Ovary (tissue), 9 donors: ENCODE results near the gene PITPNB. TPM values are rescaled to one million over a fixed set of nuclear protein-coding genes. Genes with fewer than 3 reads are reported as not detected.

ENCODE experiments used
- DNase-seq, 5 donors: peaks; one replicate each; pipeline ENCODE4 v3.0.0-alpha.2; 2019 to 2020
- H3K27ac ChIP-seq, 2 donors: fragments of 200-600 bp; one replicate each; pipeline versions ENCODE4 v1.5.1 to v1.8.0; 2019 to 2022
- H3K27me3 ChIP-seq: fragments of 200-600 bp; one replicate; pipeline ENCODE4 v1.8.0; 2022
- H3K36me3 ChIP-seq: fragments of 200-600 bp; sonication (generic); one replicate; pipeline ENCODE4 v1.5.1; 2019
- H3K4me1 ChIP-seq: one replicate; pipeline ENCODE4 v1.8.1; 2013; ENCODE audit warnings: mild to moderate bottlenecking, moderate library complexity; ENCODE audit not compliant: insufficient read depth
- H3K4me3 ChIP-seq: fragments of 200-600 bp; sonication (generic); one replicate; pipeline ENCODE4 v1.5.1; 2017
- H3K9me3 ChIP-seq, 2 donors: fragments of 200-600 bp in 1 of 2; sonication (generic) in 1 of 2; one replicate each; pipeline versions ENCODE4 v1.5.1 to v1.8.1; 2013 to 2019; ENCODE audit warnings: mild to moderate bottlenecking in 1 of 2, moderate library complexity in 1 of 2
- CTCF ChIP-seq, 3 donors: fragments of 450-650 bp in 2 of 3; fragments of 200-600 bp in 1 of 3; IDR thresholded peaks; one replicate each; pipeline versions ENCODE4 v1.5.1 to v1.8.0; 2016 to 2022; ENCODE audit warnings: antibody characterized with exemption in 3 of 3, mild to moderate bottlenecking in 1 of 3
- EP300 ChIP-seq: sonication (generic); formaldehyde crosslinking; IDR thresholded peaks from one replicate; pipeline ENCODE4 v1.6.1; 2017; ENCODE audit warnings: antibody characterized with exemption
- POLR2A ChIP-seq: fragments of 450-650 bp; IDR thresholded peaks from one replicate; pipeline ENCODE4 v1.6.1; 2017; ENCODE audit warnings: antibody characterized with exemption, mild to moderate bottlenecking, moderate library complexity
- WGBS, 3 donors: extraction: QIAGEN DNeasy Blood & Tissue Kit in 1 of 3; methylation state at CpG; one replicate each; pipeline versions ENCODE4 v1.1.5 to v1.1.7; 2013 to 2017; 5-methylcytosine and 5-hydroxymethylcytosine counted together
- intact Hi-C, 4 donors: fragments of 100-400 bp; cut with DNase I; formaldehyde crosslinking; loops; one replicate each; pipeline versions ENCODE4 v1.11.0 to v1.15.1; 2022 to 2023
- polyA plus RNA-seq, 2 donors: library from polyadenylated mRNA; stranded (reverse); fragments of 200-250 nt in 1 of 2; fragments of 350-450 nt in 1 of 2; fragmentation: Illumina TruSeq in 1 of 2; extraction: RNeasy Lipid Tissue Mini Kit (QIAGEN cat#74804) in 1 of 2; gene quantifications; one replicate each; pipeline ENCODE4 v1.2.3, GENCODE V29; 2013 to 2014
- total RNA-seq, 7 donors: library from RNA; depleted of rRNA in 2 of 7; stranded (reverse); fragments of >200 nt in 2 of 7; fragmentation: NEBNext Ultra II Directional in 3 of 7; extraction: Animal tissue kit (Norgen Biotek cat#: 25700) in 3 of 7; gene quantifications; one replicate each; pipeline versions ENCODE4 v1.1.0 to v1.2.4, GENCODE V29; 2016 to 2023
- donor health status: DM: no; HTN: no; CAD: no; lungs with moderate emphysema.
- donor health status: DM: no; HTN: no; CAD: no.
- donor health status: Bipolar disorder and iron deficiency.
- donor health status: DM: yes; HTN: yes; CAD: no.
- donor health status: DM: no; HTN: no; CAD: no.
- donor health status: DM: yes; HTN: yes; CAD: no.

The PITPNB gene
- total and polyA plus RNA-seq, 9 donors: 26.6 to 77.2 (median 60.9) TPM

DNA sequence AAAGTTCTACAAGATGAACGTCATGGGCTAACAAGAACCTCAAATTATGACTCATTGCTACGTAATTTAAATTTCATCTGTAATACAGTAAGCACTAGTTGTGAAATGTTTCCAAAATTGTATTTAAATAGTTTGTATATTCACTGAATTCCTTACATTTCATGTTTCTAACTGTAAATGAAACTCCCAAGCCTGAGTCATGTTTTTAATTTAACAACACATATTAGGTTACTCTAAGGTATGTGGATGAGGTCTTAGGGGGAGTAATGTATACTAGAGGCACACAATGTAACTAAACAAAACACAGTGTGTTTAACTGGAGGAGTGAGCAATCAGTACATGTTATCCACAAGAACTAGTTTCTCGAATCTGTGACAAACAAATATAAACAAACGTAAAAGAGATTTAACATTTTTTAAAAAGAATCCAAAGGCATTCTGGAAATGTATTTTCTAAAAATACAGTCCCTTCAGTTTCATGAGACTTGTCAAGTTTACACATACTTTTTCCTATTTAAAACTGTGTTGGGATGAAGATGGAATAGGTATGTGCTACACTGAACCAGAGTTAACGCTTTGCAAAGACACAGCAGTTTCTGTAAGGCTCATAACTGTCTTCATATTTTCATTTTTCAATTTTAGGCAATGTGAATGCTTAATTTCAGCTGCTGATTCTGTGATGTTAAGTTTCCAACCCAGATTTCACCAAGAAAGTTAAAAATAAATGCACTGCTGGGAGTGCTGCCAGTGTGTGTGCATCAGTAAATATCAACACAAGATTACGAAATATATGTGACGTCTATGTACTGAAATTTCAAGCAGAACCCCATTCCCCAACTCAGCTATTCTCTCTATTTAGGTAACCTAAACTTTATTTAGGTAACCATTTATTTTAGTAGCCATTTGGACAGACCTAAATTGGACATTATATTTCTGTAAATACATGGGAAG is 52.6 kb downstream of the PITPNB start:
- H3K9me3 ChIP-seq: no peaks in the 10 kb centered on the region
- intact Hi-C loops: loop anchor here in 1 of 4 donors (5.0 kb wide), 1 partner anchor 39 kb away; no protein-coding TSS in a partner anchor
- no peaks in the 10 kb centered on the region for H3K36me3 ChIP-seq
- DNase-seq: peak; percentile 72 to 90 (median 78)
- peaks cover 15% of the 10 kb centered on the region for H3K4me1 ChIP-seq
- no peak for TF ChIP-seq CTCF (IDR thresholded peaks at IDR 0.05)
- TF ChIP-seq EP300: peak; percentile 55
- 7 to 16% (median 12%) methylated on average over 7 of the region's 7 CpGs for WGBS, 3 donors
- no peaks in the 10 kb centered on the region for H3K27me3 ChIP-seq
- peak overlapping the region; percentile 85 to 93 for H3K27ac ChIP-seq
- no peak overlapping the region for H3K4me3 ChIP-seq

GRCh38 chr22:27865496-27865895 is 53.6 kb downstream of the PITPNB start:
- no peaks in the 10 kb centered on the region for H3K36me3 ChIP-seq
- H3K4me1 ChIP-seq: peaks cover 15% of the 10 kb centered on the region
- DNase-seq: peak in 1 of 5 donors; percentile 38
- peak overlapping the region; percentile 85 to 93 for H3K27ac ChIP-seq
- H3K27me3 ChIP-seq: no peaks in the 10 kb centered on the region
- H3K9me3 ChIP-seq: no peaks in the 10 kb centered on the region
- 23 to 54% (median 27%) methylated on average over 6 of the region's 6 CpGs for WGBS, 3 donors
- intact Hi-C loops: loop anchor here in 1 of 4 donors (5.0 kb wide), 1 partner anchor 38 kb away; no protein-coding TSS in a partner anchor
- TF ChIP-seq EP300 (no peak), POLR2A (no peak), CTCF (IDR thresholded peaks at IDR 0.05) (no peak)
- H3K4me3 ChIP-seq: no peak overlapping the region

DNA sequence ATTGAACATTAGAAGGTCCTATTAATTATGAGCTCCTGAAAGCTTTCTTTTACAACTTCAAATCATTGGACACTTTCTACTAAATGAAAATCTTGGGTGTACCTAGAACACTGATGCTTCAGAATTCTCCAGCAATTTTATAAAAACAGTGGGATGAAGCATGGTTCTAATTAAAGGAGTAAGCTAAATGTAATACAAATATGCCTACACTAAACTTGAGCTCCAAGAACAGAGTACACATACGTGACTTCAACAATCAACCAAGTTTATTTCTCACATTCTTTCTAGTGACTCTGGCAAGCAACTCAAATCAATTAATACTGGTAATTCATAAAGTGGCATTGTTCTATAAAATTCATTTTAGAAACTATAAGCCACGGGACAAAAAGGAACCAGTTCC is 55.5 kb downstream of the PITPNB start:
- no peak for DNase-seq
- Histone ChIP-seq H3K27me3 (no peaks in the 10 kb centered on the region), H3K9me3 (no peaks in the 10 kb centered on the region), H3K36me3 (no peaks in the 10 kb centered on the region), H3K4me1 (peaks cover 15% of the 10 kb centered on the region), H3K27ac (peak overlapping the region in 1 of 2 donors; percentile 10), H3K4me3 (no peak overlapping the region)
- 90 to 91% (median 90%) methylated on average over 2 of the region's 2 CpGs for WGBS, 3 donors
- TF ChIP-seq CTCF (IDR thresholded peaks at IDR 0.05) (no peak), POLR2A (no peak), EP300 (no peak)
- intact Hi-C loops: no loop called here

DNA sequence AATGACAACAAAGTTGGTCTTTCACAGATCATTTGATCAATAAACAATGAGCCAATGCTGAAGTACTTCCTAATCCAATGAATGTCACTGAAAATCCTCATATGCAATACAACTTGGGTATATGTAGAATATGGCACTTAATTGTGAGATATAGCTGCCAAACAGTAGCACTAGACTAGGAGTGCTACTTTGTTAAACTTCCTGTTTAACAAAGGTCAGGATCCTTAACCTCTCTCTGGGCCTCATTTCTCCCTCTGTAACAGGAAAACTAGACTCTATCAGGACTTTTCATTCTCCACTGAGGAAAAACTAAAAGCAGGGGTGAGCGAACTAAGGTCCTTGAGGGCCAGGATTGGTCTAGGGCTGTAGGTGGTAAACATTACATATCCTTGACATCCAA is 56.1 kb downstream of the PITPNB start:
- Histone ChIP-seq H3K4me1 (peaks cover 11% of the 10 kb centered on the region), H3K27ac (peak overlapping the region in 1 of 2 donors; percentile 10), H3K27me3 (no peaks in the 10 kb centered on the region), H3K9me3 (no peaks in the 10 kb centered on the region), H3K4me3 (no peak overlapping the region), H3K36me3 (no peaks in the 10 kb centered on the region)
- no peak for DNase-seq
- intact Hi-C loops: no loop called here
- TF ChIP-seq EP300: no peak
- no peak for TF ChIP-seq POLR2A
- TF ChIP-seq CTCF (IDR thresholded peaks at IDR 0.05): no peak
- 92 to 100% (median 94%) methylated on average over 1 of the region's 1 CpG for WGBS, 3 donors
